RKO (cell line): ENCODE measurements around the gene ZNF451.

Source experiments
- DNase-seq: peaks from one replicate; pipeline ENCODE4 v3.0.0-alpha.2; 2016; ENCODE audit warnings: low spot score

The ZNF451 gene

DNA sequence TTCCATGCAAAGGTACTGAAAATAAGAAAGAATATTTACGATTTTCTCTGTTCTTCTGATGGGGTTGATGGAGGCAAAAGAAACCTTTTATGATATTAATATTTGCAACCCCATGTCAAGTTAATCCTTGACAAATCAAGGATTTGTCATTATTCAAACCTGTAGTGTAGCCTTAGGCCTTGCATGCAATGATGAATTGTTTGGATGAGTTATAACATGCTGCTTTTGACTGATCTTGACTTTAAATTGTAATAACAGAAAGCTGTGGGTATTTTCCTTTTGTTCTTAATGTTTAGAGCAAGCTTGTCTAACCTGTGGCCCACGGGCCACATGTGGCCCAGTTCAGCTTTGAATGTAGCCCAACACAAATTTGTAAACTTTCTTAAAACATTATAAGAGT lies 69.1 kb downstream of the ZNF451 start:
- no peak for DNase-seq

DNA sequence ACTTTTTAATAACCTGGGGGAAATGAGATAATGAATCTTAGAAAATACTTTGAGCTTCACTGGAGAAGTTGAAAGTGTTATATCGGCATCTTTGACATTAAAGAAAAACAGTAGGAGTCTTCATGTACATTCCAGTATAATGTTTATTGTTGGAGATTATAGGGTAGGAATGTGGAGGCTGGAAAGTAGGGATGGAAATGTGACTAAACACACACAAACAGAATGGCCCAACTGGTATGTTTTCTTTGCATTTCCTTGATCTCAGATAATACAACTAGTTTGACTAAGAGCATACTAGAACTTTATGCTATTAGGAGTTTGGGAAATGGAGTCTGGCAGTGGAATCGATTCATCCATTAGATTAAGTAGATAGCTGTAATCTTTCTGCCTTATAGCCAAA lies 72.0 kb downstream of the ZNF451 start:
- no peak for DNase-seq

DNA sequence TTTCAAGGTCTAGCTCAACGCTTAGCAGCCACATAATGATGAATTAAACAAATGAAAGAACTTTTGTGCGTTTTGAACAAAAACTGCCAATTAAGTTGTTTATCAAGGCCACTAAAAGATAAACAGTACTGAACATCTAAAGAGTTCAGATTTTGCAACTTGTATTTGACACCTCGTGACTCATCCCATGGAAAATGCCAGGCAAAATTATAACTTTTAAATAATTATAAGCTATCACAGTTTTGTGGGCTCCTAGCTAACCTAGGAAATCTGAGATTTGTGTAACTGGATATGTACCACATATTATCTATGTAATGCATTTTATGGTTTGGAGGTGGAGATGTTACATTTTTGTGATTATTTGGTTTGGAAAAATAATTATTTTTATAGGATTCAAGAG lies 72.5 kb downstream of the ZNF451 start:
- no peak for DNase-seq

DNA sequence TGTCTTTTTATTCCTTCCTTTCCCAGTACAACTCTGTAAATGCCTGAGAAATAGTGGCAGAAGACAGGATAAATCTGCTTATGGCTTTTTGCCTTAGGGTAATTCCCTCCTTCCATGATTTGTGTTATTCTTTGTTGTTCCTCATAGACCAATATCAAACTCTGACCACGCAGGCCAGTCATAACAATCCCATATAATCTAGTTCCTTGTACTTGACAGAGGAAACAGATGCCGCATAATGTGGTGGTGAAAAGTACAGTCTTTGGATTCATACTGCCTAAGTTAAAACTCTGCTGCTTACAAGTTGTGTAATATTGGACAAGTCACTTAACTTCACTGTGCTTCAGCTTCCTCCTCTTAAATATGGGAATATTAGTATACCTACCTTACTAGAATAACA lies 74.0 kb downstream of the ZNF451 start:
- DNase-seq: no peak

DNA sequence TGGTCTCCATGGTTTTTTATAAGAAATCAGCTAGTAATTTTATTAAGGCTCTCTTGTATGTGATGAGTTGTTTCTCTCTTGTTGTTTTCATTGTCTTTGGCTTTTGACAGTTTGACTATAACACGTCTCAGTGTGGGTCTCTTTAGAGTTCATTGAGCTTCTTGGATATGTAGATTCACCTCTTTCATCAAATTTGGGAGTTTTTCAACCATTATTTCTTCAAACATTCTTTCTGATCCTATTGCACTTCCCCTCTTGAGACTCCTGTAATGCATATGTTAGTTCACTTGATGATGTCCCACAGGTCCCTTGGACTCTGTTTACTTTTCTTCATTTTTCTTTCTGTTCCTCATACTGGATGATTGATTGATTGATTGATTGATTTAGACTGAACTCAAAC lies 75.1 kb downstream of the ZNF451 start:
- DNase-seq: no peak

DNA sequence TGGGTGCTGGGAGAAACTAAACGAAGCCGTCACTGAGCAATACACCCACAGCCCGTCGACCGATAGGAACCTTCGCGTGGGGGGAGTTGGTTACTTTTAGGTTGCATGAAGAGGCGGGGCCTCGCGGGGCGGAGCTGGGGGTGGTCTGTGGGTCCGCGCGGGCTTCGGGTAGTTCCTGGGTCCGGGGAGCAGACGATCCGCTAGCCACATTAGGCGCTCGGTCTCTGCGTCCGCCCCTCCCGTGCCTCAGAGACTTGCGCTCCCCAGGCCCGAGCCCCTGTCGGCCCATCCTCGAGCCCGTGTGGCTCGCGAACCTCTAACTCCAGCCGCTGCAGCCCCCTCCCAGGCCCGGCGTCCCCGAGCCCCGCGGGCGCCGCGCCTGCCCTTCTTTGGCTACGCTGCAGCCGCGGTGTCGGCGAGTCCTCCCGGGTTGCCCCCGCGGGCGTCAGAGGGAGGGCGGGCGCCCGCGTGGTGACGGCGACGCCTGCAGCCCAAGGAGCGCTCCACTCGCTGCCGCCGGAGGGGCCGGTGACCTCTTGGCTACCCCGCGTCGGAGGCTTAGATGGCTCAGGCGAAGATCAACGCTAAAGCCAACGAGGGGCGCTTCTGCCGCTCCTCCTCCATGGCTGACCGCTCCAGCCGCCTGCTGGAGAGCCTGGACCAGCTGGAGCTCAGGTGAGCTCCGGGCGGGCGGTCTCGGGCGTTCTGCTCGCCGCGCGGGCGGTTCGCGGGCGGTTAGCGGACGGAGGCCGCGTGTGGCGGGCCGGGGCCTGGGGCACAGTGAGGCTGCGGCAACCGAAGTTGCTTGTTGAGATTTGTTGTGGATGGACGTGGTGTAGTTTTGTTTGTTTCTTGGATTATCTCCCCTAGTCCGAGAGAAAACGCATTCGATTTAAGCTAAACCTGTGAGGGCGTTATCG lies 82.4 kb downstream of the ZNF451 start, which contains the start of gene BAG2:
Gene BAG2 (plus strand): TSS at position 191 of the 920 bp plus-strand sequence. CDS start 372 bp downstream, at position 563.
- DNase-seq: peak; percentile 91

DNA sequence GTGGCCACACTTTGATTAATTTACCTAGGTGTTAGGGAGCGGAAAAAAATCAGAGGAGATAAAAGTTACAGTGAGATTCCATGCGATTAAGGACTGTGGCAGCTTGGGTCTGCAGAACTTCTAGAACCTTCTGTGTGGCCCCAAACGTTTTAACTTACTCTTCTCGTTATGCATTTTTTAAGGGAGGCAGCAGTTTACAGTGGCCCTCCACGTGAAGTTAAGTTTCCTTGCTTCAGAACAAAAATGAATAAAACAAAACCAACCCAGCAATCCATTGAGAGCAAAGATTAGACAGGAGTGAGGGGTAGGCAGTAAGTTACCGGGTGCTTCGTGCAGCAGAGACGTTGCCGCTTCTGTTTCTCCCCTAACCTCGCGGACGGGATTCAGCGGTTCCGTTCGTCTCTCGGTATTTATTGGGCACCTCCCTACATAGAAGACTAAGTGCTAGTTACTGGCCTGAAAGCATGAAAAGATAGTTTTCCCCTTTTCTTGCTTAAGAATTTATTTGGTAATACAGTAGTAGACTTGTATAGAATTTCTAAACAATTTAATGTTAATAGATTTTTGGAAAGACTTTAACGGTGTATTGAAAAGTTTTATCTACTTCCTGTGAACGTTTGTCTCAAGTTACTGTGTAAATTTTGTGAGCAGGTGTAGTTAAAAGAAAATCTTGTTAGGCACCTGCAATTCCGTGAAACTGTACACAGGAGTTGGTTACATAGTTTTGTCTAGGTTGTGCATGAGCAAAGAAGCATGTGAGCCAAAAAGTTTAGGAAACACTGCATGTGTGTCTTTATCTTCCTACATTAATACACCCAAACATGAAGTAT lies 83.3 kb downstream of the ZNF451 start:
- DNase-seq: peak; percentile 59

DNA sequence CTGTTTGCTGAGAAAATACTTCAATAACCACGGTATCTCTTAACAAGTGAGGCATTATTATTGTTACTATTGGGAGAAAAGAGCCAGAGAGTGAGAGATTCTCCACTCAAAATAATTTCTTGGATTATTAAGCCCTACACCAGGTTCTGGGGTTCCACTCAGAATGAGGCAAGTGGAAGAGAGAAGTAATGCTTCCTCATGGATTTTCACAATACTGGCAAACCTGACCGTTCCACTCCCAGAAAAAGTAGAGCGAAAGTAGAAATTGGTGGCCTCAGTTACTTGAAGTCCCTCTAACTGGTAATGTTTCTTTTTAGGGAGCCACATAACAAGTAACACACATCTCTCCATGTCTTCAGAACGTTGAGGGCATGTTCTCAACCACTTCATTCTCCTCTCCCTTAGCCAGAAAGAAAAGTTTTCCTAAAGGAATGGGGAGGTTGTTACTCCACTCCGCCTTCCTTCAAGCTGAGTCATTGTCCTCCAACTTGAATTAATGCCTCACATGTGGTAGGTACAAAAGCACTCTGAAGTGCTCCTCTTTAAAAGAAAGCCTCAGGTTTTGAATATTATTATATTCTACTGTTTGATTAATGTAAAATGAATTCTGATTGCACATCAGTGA lies 84.0 kb downstream of the ZNF451 start:
- DNase-seq: peak; percentile 88

DNA sequence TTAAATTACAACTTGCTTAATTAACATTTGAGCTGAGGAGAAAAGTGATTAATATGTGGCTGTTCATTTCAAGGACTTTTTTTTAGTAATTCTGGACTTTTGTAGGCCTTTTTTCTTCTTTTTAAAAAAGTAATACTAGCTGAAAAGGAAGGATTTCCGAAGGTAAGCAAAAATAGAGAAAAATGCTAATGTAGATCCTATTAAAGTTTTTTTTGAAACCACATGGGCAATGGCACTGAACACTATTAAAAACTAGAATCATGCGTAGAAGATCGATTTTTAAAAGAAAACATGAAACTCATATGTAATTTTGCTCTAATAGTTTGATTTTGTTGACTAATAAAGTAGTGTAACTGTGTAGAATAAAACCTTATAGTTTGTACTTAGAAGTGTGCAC lies 84.5 kb downstream of the ZNF451 start:
- DNase-seq: no peak

DNA sequence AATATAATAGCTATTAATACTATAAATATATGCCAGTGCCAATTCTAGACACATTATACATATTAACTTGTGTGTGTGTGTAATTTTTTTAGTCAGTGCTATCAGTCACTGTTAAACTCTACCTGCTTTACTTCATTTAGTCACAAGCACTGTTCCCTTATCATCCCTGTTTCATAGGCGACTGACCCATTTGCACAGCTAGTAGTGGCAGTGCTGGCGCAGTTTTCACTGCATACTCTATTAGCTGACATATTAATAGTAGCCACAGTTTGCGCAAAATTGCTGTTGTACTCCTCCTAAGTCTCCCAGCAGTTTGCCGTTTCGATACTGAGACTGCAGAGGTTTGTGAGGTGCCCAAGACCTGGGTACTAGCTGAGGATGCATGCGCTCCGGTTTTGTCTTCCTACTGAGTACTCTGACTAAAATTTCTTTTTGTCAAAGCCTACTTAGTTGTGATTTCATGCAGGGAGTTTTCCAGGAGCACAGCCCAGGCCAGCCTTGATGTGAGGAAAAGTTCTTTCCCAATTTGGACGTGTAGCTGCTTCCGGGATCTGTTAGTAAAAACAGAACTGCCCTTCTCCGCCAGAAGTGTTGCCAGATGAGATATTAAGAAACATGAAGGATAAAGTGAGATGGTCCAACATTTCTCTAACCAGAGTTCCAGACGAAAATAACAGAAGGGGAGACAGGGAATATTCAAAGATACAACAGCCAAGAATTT lies 87.7 kb downstream of the ZNF451 start:
- DNase-seq: no peak

DNA sequence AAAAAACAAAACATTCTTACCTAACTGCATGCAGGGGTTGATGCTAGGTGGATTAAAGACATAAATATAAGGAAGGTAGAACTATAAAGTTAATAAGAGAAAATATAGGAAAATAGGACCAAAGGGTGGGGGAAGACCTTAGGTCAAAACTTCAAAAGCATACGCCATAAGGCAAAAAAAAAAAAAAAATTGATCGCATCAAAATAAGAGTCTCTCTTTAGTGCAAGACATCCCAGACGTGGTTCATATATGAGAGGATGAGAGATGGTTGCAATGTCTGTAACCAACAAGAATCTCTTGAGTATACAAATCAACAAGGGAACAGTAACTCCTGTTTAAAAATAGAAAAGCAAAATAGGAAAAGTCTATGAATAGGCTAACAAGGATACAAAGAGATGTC lies 90.6 kb downstream of the ZNF451 start:
- no peak for DNase-seq

DNA sequence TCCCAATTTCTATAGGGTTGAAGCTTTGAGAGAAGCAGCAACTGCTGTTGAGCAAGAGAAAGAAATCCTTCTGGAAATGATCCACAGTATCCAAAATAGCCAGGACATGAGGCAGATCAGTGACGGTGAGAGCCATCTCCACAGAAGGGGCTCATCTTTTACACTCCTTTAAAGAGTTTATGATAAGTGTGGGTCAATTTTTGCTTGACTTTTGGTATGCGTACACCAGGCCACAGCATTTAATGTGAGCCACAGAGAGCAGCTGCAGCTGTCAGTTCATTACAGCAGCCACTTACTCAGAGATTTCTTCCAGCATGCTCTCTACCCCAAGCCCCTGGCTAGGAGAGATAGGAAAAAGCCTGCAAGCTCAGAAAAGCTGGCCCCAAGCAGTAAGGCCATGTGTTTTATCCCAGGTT lies 92.0 kb downstream of the ZNF451 start:
- no peak for DNase-seq

DNA sequence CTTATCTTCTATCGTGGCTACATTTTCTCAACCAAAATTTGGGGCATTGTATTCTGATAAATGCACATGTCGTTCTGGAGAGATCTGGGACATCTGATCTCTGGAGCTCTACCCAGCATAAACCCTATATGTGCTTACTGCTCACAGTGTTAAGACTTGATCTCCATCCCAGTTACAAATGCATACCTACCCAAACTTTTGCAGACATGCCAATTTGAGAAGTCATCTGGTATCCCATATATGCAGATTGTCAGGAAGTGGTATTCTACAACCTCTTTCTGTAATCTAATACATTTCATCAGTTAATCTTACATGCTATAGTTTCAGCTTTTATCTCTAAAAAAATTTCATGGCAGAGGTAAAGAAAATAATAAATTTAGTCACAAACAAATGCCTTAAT lies 93.3 kb downstream of the ZNF451 start:
- no peak for DNase-seq

DNA sequence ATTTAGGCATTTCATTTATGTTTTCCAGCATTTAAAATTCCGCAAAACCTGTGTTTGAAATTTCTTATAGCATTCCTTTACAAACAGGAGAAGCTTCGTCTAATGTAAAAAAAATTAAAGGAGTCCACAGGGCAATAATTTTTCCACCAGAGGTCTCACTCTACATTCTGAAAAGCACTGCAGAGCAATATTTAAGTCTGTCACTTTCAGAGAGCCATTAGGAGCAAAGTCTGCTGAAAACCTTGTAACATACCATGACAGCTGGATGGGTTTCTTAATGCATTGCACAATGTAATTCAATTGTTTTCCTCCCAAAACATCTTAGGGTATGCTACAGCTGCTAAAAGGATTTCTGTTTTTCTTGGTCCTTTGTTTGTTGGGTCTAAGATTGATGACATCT lies 100.2 kb downstream of the ZNF451 start:
- DNase-seq: peak; percentile 57

DNA sequence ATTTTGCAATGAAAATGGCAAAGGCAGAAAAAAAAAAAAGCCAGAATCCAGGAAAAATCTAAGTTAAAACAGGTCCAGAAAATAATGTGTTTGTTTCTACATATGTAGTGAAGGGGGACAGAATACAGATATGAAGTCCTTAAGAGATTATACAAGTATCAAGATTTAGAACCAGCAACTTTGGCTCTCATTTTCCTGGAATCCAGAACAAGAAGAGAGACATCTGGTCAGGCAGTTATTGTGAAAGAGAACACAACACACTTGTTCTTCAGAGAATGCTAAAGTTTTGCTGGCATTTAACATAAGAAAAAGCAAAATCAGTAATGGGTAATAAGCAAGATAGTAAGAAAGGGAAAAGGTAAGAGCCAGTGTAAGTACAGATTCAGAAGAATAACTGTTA lies 103.2 kb downstream of the ZNF451 start:
- no peak for DNase-seq

DNA sequence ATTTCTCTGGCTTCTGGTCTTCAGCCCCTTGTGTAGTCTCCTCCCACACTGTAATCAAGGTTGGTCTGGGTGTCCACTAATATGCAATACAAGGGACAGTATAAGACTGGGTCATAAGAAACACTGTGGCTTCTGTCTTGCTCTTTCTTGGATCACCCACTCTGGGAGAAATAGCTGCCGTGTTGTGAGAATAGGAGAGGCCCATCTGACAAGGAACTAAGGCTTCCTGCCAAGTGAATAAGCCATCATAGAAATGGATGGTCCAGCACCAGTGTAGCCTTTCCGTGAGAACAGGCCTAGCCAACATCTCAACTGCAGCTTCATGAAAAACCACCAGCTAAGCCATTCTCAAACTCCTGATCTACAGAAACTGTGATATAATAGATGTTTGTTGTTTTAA lies 105.5 kb downstream of the ZNF451 start:
- no peak for DNase-seq

DNA sequence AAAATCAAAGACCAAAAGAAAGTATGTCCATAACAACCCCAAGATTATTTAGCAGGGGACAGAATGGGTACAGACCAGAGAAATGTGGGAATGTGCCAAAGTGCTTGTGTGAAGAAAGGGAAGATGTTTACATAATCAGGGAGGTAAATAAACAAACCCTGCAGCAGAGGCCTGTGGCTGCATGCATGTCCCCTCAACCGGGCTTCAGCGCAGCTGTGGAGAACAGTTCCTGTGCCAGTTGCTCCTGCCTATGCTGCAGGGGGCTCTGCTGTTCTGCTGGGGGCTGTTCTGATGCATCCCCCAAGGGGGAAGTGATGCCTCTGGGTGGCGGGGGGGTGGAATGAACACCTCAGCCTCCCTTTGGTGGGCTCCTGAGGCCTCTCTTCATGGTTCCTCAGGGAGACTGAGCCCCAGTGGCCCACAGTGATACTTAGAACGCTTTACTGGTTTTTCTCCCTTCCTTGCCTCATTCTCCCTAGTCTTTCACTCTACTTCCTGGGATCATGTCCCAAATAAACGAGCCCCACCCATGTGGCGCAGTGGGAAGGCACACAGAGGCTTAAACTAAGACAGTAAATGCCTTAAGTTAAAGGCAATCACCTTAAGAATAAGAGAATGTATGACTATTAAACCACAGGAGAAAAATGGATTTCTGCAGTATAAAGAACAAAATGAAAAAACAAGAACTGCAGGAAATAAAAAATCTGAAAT lies 109.1 kb downstream of the ZNF451 start:
- no peak for DNase-seq

DNA sequence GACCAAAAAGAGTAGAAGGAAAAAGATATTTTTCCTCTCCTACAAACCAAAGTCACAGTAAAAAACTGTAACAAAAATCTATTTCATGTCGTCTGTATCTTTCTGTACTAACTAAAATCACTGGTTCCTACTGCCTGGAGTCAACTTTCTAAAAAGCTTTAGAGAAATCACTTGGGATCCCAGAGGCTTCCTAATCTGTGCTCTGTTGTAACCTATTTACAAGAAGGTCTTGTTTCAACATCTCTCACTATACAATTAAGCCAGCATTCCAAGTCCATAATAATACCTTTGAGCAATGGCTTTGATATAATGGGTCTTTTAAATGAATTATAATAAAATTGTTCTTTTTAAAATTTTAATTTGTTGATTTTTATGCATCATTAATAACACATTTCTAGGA lies 111.7 kb downstream of the ZNF451 start:
- no peak for DNase-seq

DNA sequence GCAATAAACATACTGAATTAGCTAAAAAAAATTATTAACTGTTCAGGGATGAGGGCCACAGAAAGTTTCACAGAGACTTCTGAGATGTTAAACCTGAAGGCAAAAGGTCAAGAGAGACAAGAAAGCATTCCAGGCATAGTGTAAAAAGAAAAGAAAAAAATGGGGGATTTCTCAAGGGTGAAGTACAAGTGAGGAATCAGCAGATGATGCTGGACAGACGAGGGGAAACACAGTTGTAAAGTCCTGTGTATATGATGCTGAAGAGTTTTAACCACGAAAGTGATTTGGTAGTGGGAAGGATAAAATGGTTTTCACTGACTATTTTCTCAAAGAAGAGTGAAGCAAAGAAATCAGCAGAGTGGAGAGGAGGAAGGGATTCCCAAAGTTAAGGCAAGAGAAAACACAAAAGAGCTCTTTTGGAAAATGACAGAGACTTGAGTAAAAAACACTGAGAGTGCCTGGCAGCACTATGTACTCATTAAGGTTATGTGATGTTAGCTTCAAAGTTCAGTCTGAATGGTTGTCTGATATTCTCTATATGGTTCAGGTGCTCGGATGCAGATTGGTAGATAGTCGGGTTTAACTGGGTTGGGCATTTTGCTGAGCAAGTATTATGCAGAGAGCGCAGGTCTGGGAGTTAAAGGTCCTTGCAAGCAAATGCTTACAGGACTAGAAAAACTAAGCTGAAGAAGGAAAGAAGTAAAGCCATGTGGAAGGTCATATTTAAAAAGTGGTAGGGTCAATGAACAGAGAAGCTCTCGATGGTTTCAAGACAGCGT lies 115.8 kb downstream of the ZNF451 start:
- no peak for DNase-seq

DNA sequence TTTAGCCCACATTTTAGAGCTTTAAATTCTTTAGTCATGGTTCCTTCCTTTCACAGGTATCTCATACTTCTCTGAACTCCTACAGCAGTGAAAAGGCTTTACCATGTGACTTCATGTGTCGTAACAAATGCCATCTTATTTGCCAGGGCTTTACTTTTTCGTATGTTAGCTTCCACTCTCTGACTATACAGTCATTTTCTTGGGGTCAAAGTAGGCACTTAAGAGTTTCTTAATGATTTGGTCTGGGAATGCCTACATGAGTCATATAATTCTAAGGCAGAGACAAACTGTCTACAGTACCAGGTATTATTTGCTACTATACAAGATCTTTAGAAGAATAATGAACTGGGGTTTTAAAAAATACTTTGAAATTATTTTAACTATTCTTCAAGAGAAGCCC lies 117.2 kb downstream of the ZNF451 start:
- no peak for DNase-seq

DNA sequence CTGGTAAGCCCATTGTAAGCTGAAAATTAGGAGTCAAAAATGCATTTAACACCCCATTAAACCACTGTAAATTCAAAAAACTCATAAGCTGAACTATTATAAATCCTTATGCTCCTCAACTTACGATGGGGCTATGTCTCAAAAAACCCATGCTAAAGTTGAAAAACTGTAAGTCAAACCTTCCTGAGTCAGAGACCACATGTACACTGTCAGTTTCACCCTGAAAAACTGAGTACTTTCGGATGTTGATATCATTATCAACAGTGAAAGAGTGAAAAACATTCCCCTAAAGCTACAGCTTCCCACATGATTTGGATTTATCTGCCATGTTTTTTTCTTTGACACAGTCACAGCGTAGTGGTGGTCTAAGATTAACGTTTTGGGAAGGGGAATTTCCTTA lies 117.9 kb downstream of the ZNF451 start:
- no peak for DNase-seq
